GM12872 (cell line): ENCODE results near the gene SLX4.

Experiments used
- CTCF ChIP-seq: IDR thresholded peaks from 3 replicates; pipeline ENCODE4 v1.5.1; 2011; ENCODE audit warnings: low read depth, mild to moderate bottlenecking, low read length, moderate library complexity; ENCODE audit not compliant: insufficient read depth

SLX4 gene

GRCh38 chr16:3599922-3600321 is 11.5 kb downstream of the SLX4 start:
- no peak for TF ChIP-seq CTCF

DNA sequence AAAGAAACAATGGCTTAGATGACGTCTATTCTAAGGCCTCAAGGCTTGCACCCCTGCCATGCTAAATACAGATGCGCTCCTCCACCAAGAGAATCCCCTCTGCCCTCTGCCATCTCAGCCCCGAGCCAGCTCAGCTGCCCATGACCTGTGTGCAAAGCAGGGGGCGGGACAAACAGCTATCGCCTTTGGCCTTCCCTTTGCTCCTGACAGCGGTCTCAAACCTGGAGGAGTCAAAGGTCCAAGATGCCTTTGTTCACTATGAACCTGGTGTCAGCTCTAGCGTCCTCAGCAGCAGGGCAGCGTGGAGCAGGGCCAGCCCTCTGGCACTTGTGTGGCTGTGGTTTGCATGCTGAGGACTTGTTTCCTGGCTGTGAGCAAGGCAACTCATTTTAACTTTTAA is 12.3 kb downstream of the SLX4 start:
- no peak for TF ChIP-seq CTCF

DNA sequence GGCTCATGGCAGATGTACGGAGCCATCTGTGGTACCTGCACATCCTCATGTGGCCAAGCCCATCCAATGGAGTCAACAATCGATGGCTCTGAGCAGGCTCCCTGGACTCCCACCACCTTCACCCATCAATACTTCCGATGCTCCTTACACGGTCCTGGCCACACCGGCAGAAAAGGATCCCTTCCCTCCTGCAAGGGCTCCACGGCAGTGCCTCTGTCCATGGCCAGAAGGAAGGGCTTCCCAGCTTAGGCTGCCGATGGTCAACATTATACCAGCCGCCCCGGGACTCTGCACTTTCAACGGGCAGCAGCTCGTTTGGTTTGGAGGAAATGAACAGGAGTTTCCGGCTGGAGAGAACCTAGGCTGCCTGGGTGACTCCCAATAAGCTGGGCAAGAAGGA is 13.2 kb downstream of the SLX4 start:
- TF ChIP-seq CTCF: no peak

DNA sequence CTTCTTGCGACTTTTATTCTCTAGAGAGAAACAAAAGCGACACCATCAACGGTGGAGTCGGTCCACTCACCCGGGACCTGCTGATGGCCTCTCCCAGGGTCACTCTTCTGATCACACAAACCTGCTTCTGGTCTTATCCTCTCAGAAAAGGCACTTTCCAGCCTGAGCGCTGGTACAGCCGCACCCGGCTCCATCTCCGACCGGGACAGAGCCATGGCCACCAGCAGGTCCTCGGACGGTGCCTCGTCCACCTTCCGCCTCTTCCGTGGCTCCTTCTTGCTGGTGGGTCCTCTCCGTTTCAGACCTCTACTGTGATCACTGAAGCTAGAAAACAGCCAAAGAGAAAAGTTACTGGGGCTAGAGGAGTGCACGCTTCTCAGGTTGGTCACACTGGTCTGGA is 13.7 kb downstream of the SLX4 start:
- no peak for TF ChIP-seq CTCF

GRCh38 chr16:3597226-3597625 is 14.2 kb downstream of the SLX4 start:
- no peak for TF ChIP-seq CTCF

DNA sequence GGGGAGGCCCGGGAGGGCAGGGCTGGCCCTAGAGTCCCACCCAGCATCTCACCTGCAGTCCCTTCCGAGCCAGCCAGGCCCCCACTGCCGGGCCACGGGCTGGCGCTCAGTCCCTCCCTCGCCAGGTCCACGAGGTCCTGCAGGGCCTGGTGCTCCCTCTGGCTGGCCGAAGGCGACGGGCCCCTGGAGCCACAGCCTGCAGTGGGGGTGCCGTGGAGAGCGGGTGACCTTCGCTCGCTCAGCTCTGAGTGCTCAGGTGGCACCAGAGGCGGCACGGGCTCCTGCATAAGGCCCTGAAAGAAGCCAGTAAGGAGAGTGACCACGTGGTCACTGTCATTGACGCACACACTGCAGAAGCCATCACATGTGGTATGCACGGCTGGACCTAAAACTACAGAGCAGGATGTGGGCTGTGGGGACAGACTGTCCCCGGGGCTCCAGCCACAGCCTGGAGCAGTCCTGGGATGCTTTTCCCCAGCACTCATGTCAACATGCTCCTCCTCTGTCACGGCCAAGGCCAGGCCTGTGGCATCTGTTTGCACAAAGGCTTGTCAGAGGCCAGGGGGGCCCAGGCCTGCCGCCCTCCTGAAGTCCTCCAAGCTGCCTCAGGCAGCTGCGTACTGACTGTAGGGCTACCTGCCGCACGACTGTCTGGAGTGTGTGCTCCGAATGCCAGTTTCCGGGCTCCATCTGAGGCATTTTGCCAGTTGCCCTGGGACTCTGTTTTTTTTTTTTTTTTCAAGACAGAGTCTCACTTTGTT is 15.1 kb downstream of the SLX4 start:
- no peak for TF ChIP-seq CTCF

GRCh38 chr16:3595521-3596021 is 15.8 kb downstream of the SLX4 start:
- TF ChIP-seq CTCF: no peak

GRCh38 chr16:3595110-3595486 is 16.3 kb downstream of the SLX4 start:
- no peak for TF ChIP-seq CTCF
